Measurements from ENCODE around the gene GNAS.
A peak's percentile ranks its signal among the peaks of the same experiment; 100 is the strongest.

GNAS gene

GRCh38 chr20:58855506-58856389 lies 3.2 kb downstream of the GNAS start:
- no peak for DNase-seq

- no peak for DNase-seq
Measured at GRCh38 chr20:58863044-58863790, 10.7 kb downstream of the GNAS start.

- no peak for DNase-seq
Measured at GRCh38 chr20:58864346-58864745, 11.8 kb downstream of the GNAS start.

- DNase-seq: no peak
Measured at GRCh38 chr20:58865843-58866242, 13.3 kb downstream of the GNAS start.

GRCh38 chr20:58867211-58867610 lies 14.7 kb downstream of the GNAS start:
- DNase-seq: no peak

- DNase-seq: no peak
Measured at GRCh38 chr20:58868795-58869194, 16.3 kb downstream of the GNAS start.

- DNase-seq: no peak
Measured at GRCh38 chr20:58869662-58870227, 17.2 kb downstream of the GNAS start.

- peak; percentile 39 for DNase-seq
Measured at GRCh38 chr20:58870293-58871014, 17.9 kb downstream of the GNAS start.

GRCh38 chr20:58871533-58872102 lies 19.1 kb downstream of the GNAS start:
- no peak for DNase-seq

GRCh38 chr20:58874469-58874868 lies 22.0 kb downstream of the GNAS start:
- DNase-seq: no peak

GRCh38 chr20:58875111-58875510 lies 22.6 kb downstream of the GNAS start:
- no peak for DNase-seq

- no peak for DNase-seq
Measured at GRCh38 chr20:58875541-58876134, 23.1 kb downstream of the GNAS start.

- DNase-seq: no peak
Measured at GRCh38 chr20:58876437-58876836, 23.9 kb downstream of the GNAS start.

- DNase-seq: no peak
Measured at GRCh38 chr20:58877050-58877975, 24.8 kb downstream of the GNAS start.

- DNase-seq: no peak
Measured at GRCh38 chr20:58877976-58878360, 25.5 kb downstream of the GNAS start.

- no peak for DNase-seq
Measured at GRCh38 chr20:58878399-58878798, 25.9 kb downstream of the GNAS start.

GRCh38 chr20:58880441-58880840 lies 27.9 kb downstream of the GNAS start:
- DNase-seq: no peak

- no peak for DNase-seq
Measured at GRCh38 chr20:58880994-58881752, 28.7 kb downstream of the GNAS start.

- DNase-seq: no peak
Measured at GRCh38 chr20:58882704-58883089, 30.2 kb downstream of the GNAS start.

- DNase-seq: no peak
Measured at GRCh38 chr20:58883241-58883691, 30.8 kb downstream of the GNAS start.
